Stimulated activated CD4-positive, alpha-beta T cell treated with anti-CD3 and anti-CD28 coated beads, Interleukin-1b, Interleukin-23, amount 100 ng/mL, for 48 hours (primary cell): ENCODE results near the gene RASSF4.
A peak's percentile ranks its signal among the peaks of the same experiment; 100 is the strongest.

ENCODE experiments used
- DNase-seq: peaks from one replicate; pipeline ENCODE4 v3.0.0-alpha.2; 2020

RASSF4 gene

DNA sequence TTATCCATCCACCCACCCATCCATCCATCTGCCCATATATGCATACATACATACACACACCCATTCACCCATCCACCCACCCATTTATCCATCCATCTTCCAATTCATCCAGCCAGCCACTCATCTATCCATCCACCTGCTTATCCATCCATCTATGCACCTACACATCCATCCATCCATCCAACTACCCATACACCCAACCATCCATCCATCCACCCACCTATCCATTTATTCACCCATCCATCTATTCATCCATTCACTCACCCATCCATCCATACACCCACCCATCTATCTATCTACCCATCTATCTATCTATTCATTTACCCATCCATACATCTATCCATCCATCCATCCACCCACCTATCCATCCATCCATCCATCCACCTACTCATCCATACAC lies 31.1 kb upstream of the RASSF4 start:
- DNase-seq: no peak

GRCh38 chr10:44929356-44930255 lies 30.0 kb upstream of the RASSF4 start:
- no peak for DNase-seq

- DNase-seq: no peak
These were observed 28.5 kb upstream of the RASSF4 start for GRCh38 chr10:44930904-44931620.

DNA sequence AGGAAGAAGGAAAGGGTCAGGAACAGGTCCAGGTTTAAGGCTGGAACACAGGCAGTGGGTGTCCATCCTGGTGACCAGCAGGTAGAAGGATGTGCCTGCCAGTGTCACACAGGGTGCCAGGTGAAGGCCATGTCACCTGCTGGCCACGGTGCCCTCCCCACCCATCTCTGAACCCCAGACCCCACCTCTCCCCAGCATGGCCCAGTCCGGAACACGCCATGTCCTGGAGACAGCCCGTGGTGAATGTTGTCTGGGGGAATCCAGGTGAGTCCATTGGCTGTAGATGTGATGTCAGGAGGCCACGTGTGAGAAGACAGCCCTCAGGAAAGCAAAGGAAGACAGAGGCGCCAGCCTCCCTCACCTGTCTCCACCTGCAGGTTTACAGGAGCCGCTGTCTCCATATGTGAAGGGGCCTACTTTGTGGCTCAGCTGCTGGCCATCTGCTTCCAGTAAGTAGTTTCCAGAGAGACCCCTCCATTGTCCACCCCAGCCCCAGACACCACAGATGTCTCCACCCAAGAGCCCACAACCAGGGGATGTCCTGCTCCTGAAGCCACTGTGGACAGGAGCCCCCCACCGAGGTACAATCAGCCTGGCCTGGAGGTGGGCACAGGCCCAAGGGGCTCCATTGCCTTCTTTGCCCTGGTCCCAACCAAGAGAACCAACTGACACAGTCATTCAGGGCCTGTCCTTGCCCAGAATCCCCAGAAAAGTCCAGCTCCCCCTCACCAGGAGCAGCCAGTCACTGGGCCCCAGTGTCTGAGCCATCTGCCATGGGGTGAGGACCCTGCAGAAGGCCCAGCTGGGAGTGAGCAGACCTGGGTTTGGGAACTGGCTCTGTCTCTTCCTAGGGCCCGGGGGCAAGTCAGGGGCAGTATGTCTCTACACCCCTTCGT lies 27.7 kb upstream of the RASSF4 start:
- no peak for DNase-seq

DNA sequence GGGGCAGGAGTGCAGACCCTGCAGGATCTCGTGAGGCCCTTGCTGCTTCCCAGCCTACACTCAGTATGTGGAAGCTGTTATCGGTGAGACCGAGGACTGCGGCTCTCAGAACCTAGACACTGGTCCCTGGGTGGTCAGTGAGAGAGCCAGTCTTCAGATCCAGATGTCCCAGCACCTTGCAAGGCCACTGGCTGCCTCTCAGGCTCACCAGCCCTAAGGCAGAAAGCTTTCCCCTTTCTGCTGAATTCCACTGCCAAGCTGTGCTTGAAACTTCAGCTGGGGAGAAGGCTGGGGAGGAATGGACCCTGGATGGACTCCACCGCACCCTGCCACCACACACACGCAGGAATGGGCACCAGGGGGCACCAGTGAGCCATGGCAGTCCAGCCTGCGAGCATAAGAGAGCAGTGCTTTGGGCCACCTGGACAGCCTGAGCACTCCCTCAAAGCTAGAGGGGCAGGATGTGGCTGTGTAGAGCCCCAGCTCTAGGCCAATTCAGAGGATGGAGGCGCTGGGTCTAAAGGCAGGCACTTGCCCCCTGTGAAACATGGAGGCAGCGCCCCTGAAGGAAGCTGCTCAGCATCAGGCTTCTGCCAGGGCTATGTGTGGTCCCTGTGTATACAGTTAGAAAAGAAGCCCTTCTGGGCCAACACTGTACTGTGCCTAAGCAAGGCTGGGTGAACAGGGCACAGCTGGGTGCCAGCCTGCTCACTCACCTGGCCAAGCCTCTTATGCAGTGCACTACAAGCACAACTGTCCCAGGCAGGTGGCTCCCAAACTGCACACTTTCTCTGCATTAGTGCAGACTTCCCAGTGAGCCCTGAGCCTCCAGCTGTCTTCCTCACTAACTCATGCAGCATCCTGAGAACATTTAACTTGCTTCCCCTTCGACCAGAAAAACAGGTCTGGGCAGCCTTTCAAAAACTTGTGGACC lies 26.8 kb upstream of the RASSF4 start:
- DNase-seq: peak; percentile 80

GRCh38 chr10:44933451-44934321 lies 25.9 kb upstream of the RASSF4 start:
- DNase-seq: no peak

DNA sequence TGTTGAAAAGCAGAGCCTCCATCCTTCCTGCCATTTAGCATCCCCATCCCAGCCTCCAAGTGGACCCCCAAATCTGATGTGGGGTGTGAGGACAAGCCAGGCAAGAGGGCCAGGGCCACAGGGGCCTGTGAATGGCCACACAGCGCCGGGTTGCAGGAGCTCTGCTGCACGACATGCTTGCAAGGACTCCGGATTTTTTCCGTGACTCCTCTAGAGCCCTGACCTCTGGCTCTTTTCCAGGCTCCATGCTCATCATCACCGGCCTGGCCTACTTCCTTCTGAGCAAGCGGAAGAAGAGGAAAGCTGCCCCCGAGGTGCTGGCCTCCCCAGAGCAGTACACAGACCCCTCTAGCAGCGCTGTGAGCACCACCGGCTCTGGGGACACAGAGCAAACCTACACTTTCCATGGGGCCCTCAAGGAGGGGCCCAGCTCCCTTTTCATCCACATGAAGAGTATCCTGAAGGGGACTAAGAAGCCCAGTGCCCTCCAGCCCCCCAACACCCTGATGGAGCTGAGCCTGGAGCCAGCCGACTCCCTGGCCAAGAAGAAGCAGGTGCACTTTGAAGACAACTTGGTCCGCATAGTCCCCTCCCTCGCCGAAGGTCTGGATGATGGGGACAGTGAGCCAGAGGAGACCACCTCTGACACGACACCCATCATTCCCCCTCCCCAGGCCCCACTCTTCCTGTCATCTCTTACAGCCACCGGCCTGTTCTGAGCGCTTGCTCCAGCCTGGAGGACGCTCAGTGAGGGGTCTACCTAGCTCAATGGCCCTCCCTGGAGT lies 25.0 kb upstream of the RASSF4 start:
- no peak for DNase-seq

- no peak for DNase-seq
These were observed 24.2 kb upstream of the RASSF4 start for GRCh38 chr10:44935201-44935965.

DNA sequence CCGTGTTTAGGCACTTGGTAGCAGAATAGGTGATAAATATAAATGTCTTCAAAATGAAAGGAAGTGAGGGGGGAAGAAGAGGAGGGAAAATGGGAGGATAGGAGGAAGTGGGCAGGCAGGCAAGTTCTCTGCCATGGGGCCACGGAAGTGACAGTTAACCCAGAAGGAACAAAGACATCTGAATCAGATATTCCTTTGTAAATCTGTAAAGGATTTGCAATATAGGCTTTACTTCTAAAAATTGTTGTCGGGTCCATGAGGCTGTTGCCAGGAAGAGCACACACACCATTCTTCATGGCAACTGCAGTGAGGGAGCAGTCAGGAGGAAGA lies 23.7 kb upstream of the RASSF4 start:
- no peak for DNase-seq

DNA sequence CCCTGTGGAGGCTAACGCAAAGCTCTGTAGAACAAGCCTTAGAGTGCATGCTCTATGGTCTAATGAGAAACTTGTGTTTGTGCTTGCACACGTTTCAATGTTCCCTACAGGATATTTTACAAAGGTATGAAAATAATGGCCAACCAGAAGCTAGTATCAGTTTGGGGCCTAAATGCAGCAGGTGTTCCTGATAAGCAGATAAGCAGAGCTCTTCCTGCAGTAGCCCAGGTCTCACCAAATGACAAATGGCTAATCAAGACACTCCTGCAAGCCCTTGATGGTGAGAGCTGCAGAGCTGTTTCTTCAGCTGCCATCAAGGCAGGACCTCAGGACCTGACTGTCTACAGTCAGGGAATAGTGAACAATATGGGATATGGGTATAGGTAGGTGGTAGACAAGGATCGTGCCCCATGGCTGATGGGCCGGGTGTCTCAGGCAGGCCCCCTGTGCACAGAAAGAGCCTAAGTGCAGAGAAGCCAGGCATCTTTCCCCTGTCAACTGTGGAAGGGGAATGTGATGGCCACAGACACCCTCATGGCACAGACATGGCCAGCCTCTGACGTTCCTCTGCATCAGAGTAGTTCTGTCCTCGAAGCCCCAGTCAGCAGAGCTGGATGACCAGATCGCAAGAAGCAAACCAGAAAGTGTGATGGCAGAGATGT lies 23.2 kb upstream of the RASSF4 start:
- DNase-seq: no peak

DNA sequence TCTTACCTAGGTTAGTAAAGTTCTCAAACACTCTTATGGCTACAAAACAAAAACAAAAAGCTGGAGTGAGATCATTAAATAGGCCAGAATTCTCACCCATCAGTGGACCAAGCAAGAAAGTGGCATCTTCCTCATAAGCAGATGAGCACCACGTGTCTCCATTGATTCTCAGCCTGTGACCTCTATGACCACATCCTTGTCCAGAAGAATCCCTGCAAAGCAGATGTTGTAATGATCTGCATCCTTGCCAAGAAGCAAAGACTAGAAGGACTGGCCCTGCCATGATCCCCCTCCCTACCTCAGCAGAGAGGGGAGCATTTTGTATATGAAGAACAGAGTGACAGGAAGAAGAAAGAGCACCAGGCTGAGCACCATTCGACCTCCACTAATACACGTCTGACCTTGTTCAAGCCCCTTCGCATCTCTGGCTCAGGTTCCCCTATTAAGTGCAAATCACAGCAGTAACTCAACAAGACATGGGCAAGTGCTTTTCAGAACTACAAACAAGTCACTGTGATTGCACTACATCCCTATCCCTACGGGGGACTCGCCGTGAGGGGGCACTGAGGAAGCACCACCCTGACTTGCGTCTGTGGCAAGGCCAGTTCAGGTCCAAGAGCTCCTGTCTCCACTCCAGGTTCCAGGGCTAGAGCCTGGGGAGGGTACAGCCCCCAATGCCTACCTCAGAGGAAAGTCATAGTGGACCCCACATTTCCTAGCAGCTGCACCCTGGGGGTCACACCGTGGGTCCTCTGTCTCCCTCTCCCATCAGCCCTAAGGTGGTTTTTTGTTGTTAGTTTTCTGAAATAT lies 22.2 kb upstream of the RASSF4 start:
- no peak for DNase-seq

- no peak for DNase-seq
These were observed 20.6 kb upstream of the RASSF4 start for GRCh38 chr10:44938956-44939355.

GRCh38 chr10:44939691-44940401 lies 19.8 kb upstream of the RASSF4 start:
- no peak for DNase-seq

DNA sequence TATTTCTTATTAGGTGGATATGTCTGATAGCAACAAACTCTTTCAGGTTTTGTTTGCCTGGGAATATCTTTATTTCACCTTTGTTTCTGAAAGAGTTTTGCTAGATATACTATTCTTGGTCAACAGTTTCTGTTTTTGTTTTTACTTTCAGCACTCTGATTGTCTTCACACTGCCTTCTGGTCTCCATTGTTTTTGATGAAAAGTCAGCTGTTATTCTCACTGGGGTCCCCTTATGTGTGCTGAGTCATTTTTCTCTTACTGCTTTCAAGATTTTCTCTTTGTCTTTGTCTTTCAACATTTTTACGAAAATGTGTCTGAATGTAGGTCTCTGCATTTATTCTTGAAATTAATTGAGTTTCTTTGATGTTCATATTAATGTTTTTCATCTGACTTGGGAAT lies 15.2 kb upstream of the RASSF4 start:
- DNase-seq: no peak

DNA sequence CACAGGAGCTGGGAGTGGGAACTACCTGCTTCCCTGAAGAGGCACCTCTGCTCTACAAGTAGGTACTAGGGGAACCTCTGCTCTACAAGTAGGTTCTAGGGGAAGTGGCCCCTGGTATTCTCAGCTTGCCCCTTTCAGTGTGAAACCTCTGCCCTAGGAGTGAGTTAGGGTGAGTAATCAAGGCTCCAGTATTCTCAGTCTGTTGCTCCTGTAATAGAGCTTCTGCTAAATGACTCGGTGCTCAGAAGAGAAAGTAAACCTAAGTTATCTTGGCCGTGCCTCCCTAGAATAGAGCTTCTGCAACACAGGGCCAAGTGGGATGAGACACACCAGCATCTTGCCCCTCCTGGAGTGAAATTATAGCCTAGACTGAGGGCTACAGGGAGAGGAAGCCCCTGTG lies 13.4 kb upstream of the RASSF4 start:
- no peak for DNase-seq

- no peak for DNase-seq
These were observed 12.0 kb upstream of the RASSF4 start for GRCh38 chr10:44947371-44948152.

DNA sequence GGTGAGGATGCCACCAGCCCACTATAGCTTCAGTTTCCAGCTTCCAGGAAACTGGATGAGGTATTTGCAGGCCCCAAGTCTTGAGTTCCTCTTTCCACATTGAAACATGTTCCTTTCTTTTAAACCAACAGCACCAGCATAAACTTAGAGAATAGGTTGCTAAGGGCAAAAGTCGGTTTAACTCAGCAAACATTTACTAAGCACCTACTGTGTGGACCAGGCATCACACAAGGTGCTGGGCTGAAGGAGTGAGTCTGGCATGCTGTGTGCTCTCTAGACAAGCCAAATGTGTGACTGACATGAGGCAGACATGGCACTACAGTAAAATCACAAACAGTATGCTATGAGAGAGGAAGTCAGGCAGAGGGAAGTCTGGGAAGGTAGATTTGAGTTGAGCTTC lies 11.0 kb upstream of the RASSF4 start:
- DNase-seq: no peak
